Suprapubic skin (tissue), 3 donors: Measurements from ENCODE around the gene EPHB3.
"Not testable (repeated sequence)": the region's sequence is repeated elsewhere in the genome, so short reads cannot be mapped to it uniquely, and the experiment has no call there.

Experiments
- POLR2AphosphoS5 ChIP-seq, 3 donors: sonication (generic); formaldehyde crosslinking; IDR thresholded peaks; one replicate each; pipeline ENCODE4 v1.6.1; 2017; ENCODE audit warnings: antibody characterized with exemption in 3 of 3
- TF ChIP-seq, protein P1 (sequence below), 2 donors: fragments of 200-600 bp in 1 of 2; fragments of 450-650 bp in 1 of 2; sonication (generic) in 1 of 2; IDR thresholded peaks; one replicate each; pipeline ENCODE4 v1.5.1; 2016 to 2019; ENCODE audit warnings: antibody characterized with exemption in 2 of 2, mild to moderate bottlenecking in 1 of 2, moderate library complexity in 1 of 2

DNA sequence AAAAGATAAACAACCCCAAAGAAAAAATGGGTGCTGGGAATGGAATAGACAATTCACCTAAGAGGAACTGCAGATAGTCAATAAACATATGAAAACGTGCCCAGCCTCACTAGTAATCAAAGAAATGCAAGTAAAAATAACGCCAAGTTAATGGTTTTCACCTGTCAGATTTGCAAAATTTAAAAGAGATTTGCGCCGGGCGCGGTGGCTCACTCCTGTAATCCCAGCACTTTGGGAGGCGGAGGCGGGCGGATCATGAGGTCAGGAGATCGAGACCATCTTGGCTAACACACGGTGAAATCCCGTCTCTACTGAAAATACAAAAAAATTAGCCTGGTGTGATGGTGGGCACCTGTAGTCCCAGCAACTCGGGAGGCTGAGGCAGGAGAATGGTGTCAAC is 60.6 kb downstream of the EPHB3 start:
- TF ChIP-seq, protein P1, sequence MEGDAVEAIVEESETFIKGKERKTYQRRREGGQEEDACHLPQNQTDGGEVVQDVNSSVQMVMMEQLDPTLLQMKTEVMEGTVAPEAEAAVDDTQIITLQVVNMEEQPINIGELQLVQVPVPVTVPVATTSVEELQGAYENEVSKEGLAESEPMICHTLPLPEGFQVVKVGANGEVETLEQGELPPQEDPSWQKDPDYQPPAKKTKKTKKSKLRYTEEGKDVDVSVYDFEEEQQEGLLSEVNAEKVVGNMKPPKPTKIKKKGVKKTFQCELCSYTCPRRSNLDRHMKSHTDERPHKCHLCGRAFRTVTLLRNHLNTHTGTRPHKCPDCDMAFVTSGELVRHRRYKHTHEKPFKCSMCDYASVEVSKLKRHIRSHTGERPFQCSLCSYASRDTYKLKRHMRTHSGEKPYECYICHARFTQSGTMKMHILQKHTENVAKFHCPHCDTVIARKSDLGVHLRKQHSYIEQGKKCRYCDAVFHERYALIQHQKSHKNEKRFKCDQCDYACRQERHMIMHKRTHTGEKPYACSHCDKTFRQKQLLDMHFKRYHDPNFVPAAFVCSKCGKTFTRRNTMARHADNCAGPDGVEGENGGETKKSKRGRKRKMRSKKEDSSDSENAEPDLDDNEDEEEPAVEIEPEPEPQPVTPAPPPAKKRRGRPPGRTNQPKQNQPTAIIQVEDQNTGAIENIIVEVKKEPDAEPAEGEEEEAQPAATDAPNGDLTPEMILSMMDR (IDR thresholded peaks at IDR 0.05) = not testable (repeated sequence)
- TF ChIP-seq POLR2AphosphoS5 (IDR thresholded peaks at IDR 0.05) = not testable (repeated sequence)
